EL (cell line): ENCODE results near the gene ANKS6.

Experiments used
- DNase-seq: peaks from one replicate; pipeline ENCODE4 v3.0.0-alpha.2; 2016

Gene ANKS6

GRCh38 chr9:98730871-98731270 lies 65.5 kb downstream of the ANKS6 start:
- no peak for DNase-seq

DNA sequence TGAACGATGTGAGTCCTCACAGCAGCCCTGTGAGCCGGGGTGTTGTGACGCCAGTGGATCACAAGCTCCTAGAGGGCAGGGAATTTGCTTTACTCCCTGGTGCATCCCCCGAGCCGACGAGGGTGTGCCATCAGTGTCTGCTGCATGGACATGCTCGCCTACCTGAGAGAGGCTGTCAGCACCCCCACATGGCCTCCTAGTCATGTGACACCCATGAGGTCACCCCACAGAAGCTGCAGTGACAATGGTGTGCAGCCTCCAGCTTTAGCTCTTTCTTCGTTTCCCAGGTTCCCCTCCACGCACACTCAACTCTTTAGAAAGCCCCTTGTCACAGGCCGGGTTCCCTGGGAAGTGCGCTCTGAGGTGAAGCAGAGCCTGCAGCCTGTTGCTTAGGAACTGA lies 67.9 kb downstream of the ANKS6 start:
- DNase-seq = no peak

- no peak for DNase-seq
Measured at GRCh38 chr9:98727428-98727827, 68.9 kb downstream of the ANKS6 start.

- DNase-seq = peak; percentile 53
Measured at GRCh38 chr9:98726735-98727134, 69.6 kb downstream of the ANKS6 start.

DNA sequence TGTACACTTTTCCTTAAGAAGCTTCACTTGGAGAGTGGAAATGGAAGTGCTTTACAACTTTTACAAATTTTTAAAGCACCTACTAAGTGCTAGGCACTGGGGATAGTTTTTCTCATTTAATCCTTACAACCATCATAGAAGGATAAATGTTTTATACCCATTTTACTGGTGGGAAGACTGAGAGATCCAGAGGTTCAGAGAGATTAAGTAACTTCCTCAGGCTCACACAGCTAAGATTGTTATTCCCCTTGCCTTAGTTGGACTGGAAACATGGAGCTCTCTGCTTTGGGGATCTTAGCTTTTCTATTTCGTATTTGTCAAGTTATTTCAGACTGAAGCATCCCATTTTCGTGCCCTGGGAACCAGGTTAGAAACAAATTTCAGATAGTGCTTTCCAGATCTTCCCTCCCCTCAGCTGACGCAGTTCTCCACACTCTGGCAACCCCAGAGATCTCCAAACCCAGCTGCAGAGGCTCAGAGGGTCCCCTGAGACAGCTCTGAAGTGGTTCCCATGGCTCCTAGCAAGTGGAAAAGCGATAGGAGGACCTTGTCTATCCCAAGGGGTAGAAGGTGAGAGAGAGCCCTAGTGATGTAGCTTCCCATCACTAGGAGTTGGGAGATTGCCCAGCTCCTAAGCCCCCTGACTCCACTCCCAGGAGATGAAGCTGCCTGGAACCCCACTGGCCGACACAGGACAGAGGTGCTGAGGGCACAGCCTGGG lies 71.4 kb downstream of the ANKS6 start:
- no peak for DNase-seq

GRCh38 chr9:98721643-98722042 lies 74.7 kb downstream of the ANKS6 start:
- no peak for DNase-seq

GRCh38 chr9:98720402-98720801 lies 76.0 kb downstream of the ANKS6 start:
- DNase-seq = no peak

DNA sequence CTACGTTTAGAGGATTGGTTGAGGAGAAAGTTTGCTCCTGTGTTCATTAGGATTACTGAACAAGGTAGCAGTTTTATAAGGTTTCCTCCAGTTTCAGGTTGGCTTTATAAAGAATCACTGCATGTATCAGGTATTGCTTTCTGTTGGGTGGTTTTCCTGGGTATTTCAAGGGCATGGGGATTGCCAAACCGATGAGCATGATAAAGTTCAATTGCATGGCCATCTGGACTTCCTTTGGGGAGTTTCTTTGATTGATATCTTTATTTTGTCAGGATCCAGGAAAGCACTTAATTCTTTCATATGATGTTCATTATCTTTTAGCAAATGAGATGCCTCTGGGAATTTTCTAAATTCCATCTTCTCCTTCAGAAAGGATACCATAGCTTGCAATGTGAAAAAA lies 77.3 kb downstream of the ANKS6 start:
- no peak for DNase-seq

DNA sequence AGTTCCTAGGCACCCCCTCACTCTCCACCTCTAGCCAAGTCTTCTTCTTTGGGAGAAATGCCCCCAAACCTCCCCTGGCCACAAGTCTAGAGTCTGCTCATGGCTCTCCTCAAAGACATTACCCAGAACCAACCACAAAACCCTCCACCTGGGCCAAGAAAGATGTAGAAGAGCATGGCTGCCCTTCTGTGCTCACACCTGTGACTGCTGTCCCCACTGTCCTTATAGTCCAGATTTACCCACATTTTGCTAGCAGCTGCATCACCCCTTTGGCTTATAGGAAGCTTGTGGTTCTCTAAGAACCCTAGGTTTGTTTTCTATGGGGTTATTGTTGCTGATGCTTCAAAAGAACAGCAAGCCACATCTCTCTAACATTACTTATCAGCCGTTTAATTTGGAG lies 81.5 kb downstream of the ANKS6 start:
- DNase-seq = no peak

- DNase-seq = no peak
Measured at GRCh38 chr9:98712987-98713386, 83.4 kb downstream of the ANKS6 start.

- DNase-seq = peak; percentile 48
Measured at GRCh38 chr9:98709968-98710965, 86.1 kb downstream of the ANKS6 start.

DNA sequence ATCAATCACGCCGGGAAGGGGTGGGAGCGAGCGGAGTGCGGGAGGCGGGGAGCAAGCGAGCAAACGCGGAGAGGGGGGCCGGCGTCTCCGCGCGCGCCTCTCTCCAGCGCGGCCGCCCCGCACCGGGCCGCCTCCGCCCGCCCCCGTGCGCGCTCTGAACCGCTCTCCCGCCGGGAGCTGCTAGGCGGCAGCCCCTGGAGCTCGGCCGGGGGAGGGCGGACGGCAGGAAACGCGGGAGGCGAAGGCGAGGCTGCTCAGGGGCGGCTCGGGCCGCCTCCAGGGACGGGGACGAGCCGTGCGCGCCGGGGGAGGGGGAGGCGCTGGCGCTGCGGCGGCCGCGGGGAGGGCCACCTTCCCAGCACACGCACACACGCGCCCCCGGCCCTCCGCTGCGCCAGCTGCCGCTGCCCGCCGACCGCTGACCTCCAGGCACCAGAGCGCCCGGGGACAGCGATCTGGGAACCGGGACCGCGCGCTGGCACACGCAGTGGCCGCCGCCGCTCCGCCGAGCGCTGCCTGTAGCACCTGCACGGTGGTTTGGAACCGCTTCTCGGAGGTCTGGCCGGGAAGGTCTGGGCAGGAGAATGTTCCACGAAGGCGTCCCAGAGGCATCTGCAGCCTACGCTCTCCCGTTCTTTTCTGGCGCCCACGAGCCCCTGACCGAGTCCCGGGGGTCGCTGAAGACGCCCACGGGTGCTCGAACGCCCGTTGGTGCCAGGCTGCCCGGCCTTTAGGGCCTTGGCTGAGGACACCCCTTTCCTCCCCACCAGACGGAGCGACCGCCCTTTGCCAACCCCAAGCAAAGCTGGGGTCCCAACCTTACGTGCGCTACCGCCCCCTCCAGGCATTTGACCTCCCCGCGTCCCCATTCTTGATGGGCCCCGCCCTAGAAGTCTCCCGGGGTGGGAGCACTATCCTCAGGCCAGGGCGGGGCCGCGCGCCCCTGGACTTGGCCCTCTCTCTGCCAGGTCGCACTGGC lies 87.1 kb downstream of the ANKS6 start, which contains the start of gene GABBR2:
GABBR2 (minus strand) TSS at position 3 of the 979 bp plus-strand sequence. CDS start 198 bp downstream, outside the sequence.
- peak; percentile 33 for DNase-seq

- DNase-seq = no peak
Measured at GRCh38 chr9:98708103-98708932, 88.0 kb downstream of the ANKS6 start.

- DNase-seq = peak; percentile 83
Measured at GRCh38 chr9:98707166-98708102, 88.9 kb downstream of the ANKS6 start.

DNA sequence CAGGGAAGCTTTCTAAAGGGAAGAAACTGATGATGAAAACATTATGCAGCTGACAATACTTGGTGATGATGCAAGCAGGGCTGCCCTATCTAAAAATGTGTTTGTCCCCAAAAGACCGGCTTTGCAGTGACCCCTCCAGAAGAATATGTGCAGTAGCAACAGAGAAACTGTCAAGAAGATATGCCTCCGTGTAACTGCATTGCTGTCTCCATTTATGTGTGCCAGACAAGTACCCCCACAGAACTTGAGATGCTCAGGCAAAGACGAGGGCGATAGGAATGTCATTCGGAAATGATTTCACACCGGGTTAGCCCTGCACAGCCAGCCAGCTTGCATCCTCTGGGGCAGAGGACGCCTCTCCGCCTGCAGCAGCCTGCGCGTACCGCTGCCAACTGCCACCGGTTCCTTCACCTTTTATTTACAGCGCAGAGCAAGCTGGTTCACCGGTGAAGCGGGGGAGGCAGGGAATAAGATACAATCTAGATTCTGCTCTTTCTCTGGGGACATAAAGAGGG lies 89.6 kb downstream of the ANKS6 start:
- no peak for DNase-seq

DNA sequence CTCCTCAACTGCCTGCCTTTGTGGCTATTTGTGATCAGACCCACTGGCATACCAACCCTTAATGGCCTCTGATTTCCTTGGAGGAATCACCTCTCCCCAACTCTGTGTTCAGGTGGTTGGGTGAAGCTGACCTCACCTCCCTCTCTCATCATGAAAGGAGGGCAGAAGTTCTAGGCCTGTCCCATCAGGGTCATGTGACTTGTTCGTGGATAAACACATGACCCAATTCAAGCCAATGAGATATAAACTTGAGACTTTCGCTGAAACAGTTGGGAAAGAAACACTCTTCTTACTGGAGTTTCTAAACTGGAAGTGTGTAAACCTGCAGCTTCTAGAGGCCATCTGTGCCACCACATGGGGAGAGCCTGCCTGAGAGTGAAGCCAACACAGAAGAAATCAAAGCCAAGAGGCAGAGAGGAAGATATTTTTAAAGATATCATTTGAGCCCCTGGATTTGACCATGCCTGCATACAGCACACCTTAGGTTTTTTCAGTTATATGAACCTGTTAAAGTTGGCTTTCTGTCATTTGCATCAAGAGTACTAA lies 93.4 kb downstream of the ANKS6 start:
- DNase-seq = no peak

GRCh38 chr9:98702340-98702739 lies 94.0 kb downstream of the ANKS6 start:
- no peak for DNase-seq

- no peak for DNase-seq
Measured at GRCh38 chr9:98701576-98701975, 94.8 kb downstream of the ANKS6 start.

DNA sequence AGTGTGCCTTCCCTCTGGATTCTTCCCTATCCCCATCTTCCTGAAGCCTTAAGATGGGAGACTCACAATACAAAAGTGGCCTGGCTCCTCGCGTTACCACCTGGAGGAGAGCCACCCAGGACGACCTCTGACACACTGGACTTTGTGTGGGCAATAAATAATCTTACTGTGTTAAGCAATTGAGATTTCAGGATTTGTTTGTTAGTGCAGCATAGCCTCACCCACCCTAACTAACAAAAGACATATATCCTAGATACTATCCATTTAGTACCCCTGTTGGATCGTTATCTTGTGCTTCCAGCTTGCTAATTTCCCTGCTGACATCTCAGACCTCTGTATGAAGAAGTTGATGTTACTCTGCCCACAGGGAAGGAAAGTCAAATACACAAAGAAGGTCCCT lies 95.6 kb downstream of the ANKS6 start:
- no peak for DNase-seq

GRCh38 chr9:98698856-98699255 lies 97.5 kb downstream of the ANKS6 start:
- no peak for DNase-seq
